K562 (cell line): ENCODE results near the gene MYL12B. TPM values are rescaled to one million over a fixed set of nuclear protein-coding genes. Genes with fewer than 3 reads are reported as not detected.

Experiments
- ATF7 ChIP-seq: fragments of 450-650 bp; IDR thresholded peaks from 2 replicates; pipeline ENCODE4 v1.7.1; 2014; ENCODE audit warnings: mild to moderate bottlenecking, moderate library complexity
- CXXC5 ChIP-seq: fragments of 250-450 bp; sonication (Bioruptor Pico); IDR thresholded peaks from 2 replicates; pipeline ENCODE4 v1.8.0; 2022; ENCODE audit warnings: inconsistent platforms, mild to moderate bottlenecking, moderate library complexity
- E4F1 ChIP-seq: fragments of 250-450 bp; sonication (Bioruptor Pico); IDR thresholded peaks from 2 replicates; pipeline ENCODE4 v1.5.0; 2021; ENCODE audit warnings: mild to moderate bottlenecking, borderline replicate concordance
- KLF13 ChIP-seq: fragments of 450-650 bp; IDR thresholded peaks from 2 replicates; pipeline ENCODE4 v1.6.1; 2016; ENCODE audit warnings: missing genetic modification characterization, low read depth, mild to moderate bottlenecking, missing compliant biosample characterization, moderate library complexity, borderline replicate concordance
- MAFF ChIP-seq: IDR thresholded peaks from 2 replicates; pipeline ENCODE4 v1.6.1; 2012; ENCODE audit warnings: low read length, improper control_type of control experiment
- MLLT1 ChIP-seq, 2 experiments: fragments of 450-650 bp; IDR thresholded peaks; 2 replicates each; pipeline ENCODE4 v1.6.1; 2016
- USF2 ChIP-seq: sonication (generic); formaldehyde crosslinking; IDR thresholded peaks from 2 replicates; pipeline ENCODE4 v1.5.0; 2020; ENCODE audit warnings: missing genetic modification reagents
- XRCC5 ChIP-seq: fragments of 200-400 bp; formaldehyde crosslinking; IDR thresholded peaks from 2 replicates; pipeline ENCODE4 v1.6.1; 2017; ENCODE audit warnings: low read depth, mild to moderate bottlenecking, low read length
- polyA plus RNA-seq, 8 experiments: library from polyadenylated mRNA; depleted of rRNA in 4 of 8; stranded (reverse) in 5 of 8; unstranded in 3 of 8; fragments of >200 nt; fragmentation: Nextera tagmentation in 2 of 8; fragmentation: Illumina TruSeq in 1 of 8; extraction: Ambion mirVana in 2 of 8; extraction: Trizol in 1 of 8; gene quantifications; 2 replicates each; pipeline versions ENCODE4 v1.2.1 to v1.2.3, GENCODE V29; 2011 to 2014; ENCODE audit warnings: inconsistent platforms in 1 of 8, missing spikeins in 1 of 8
- total RNA-seq, 7 experiments: library from RNA; depleted of rRNA in 6 of 7; stranded (reverse); fragments of >200 nt in 6 of 7; fragmentation: Illumina TruSeq in 2 of 7; extraction: Trizol in 2 of 7; gene quantifications; 2 replicates each; pipeline versions ENCODE4 v1.2.1 to v1.2.3, GENCODE V29; 2011 to 2021; ENCODE audit warnings: low replicate concordance in 1 of 7
- TF ChIP-seq, protein P1 (sequence below): fragments of 250-450 bp; sonication (Bioruptor Pico); IDR thresholded peaks from 2 replicates; pipeline ENCODE4 v1.5.0; 2021; ENCODE audit warnings: mild to moderate bottlenecking, moderate library complexity
- TF ChIP-seq, protein P2 (sequence below), 2 experiments: fragments of 250-450 bp in 1 of 2; fragments of 450-650 bp in 1 of 2; sonication (Bioruptor Pico) in 1 of 2; IDR thresholded peaks; 2 replicates each; pipeline versions ENCODE4 v1.6.1 to v1.8.0; 2016 to 2021; ENCODE audit warnings: mild to moderate bottlenecking in 2 of 2, moderate library complexity in 2 of 2, missing compliant biosample characterization in 1 of 2, missing genetic modification characterization in 1 of 2
- TF ChIP-seq, protein P3 (sequence below), 2 experiments: fragments of 450-650 bp in 1 of 2; sonication (generic) in 1 of 2; formaldehyde crosslinking; conservative IDR thresholded peaks; 2 replicates each; pipeline versions ENCODE4 v1.4.0 to v1.8.1; 2020 to 2022; ENCODE audit warnings: mild to moderate bottlenecking in 1 of 2, missing genetic modification reagents in 1 of 2
- TF ChIP-seq, protein P4 (sequence below): fragments of 450-650 bp; IDR thresholded peaks from 2 replicates; pipeline ENCODE4 v1.6.1; 2018; ENCODE audit not compliant: partially characterized antibody

The MYL12B gene
- total and polyA plus RNA-seq, 9 of the 15 experiments (the other 6 are each of a cell fraction or from before 2014, with no cell fraction given) = 220 to 995 (median 463) TPM

DNA sequence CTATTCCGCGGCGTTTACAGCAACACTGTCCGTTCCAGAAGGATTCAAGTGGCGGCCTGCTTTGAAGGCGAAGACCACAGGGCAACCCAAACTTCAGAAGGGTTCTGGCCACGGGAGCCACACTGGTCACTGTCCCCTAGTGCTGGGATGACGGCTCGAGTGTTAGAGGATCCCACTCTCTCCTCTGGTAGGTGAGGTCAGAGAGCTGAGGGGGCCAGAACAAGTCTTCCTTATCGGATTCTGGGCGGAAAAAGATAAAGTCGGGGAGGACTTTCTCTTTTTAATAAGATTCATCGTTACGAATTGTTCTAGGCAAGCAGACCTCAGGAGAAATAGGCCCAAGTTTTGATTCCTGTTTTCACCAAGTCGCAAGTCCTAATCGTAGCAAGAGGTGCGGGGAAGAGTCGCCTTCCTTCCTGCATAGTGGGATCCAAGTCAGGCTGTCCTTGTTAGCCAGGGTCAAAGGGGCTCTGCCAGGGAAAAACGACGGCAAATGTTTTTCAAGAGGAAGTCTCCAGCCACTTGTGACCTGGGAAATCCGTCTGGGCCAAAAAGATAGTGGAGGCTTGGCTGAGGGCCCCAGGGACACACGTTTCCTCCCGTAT is 15.2 kb upstream of the MYL12B start (continued):
- TF ChIP-seq, protein P1, sequence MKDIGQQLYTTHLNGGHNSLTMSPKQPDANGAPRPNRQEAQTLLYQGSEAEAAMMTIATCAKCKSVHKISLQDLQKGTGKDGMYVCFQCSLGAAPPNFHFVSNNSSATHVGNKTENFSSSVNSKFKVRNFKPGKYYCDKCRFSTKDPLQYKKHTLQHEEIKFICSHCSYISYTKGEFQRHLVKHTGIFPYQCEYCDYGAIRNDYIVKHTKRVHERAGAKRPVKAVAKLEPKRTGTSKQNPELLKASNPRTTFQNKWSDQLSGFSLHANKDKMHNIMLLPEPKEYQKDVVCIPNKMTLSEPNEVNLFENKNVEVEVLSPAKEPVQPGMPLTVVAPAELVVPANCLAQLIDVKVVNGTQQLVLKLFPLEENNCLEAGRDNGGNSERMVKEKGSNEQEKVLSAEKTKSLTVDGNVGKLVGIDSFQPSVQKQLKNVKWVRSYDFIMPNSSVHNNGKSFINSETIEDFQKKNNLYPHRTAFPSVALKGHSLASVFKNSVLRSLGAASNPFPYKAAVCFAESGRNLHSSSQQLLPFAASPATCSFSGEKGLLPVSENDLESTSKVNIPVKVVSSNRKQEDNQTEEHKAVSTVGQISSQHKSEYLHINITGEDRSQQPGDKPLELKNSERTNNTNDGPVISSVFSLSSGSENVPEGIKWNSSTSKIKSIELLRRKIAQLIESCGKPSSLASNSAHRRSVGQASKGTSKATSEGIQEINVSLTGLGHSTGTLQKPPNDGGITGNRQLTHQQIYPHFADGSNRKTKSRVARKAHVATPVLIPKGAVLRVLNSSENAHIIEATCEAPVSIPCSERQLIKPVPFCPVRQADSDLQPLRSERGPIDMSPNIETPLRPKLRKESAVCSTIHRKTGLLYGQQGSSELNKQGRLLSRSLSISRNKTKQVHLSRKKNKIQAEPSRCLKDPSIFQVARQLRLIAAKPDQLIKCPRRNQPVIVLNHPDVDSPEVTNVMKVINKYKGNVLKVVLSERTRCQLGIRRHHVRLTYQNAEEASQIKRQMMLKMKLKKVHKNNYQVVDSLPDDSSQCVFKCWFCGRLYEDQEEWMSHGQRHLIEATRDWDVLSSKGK (CRISPR knock-in tag) = no peak
- TF ChIP-seq, protein P2, sequence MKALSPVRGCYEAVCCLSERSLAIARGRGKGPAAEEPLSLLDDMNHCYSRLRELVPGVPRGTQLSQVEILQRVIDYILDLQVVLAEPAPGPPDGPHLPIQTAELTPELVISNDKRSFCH (CRISPR knock-in tag; IDR thresholded peaks at IDR 0.05) = no peak
- TF ChIP-seq, protein P2 (tag; IDR thresholded peaks at IDR 0.05) = peak; percentile 64
- TF ChIP-seq USF2 (CRISPR knock-in tag) (no peak), XRCC5 (no peak; the same call in 1 of the 2 replicates), CXXC5 (CRISPR knock-in tag) (no peak), ATF7 (peak; percentile 45), E4F1 (CRISPR knock-in tag) (no peak), KLF13 (tag) (peak; percentile 19; the same call in 1 of the 2 replicates), MLLT1 (IDR thresholded peaks at IDR 0.05) (peak; percentile 47 to 83; a peak in 3 of 4 replicates), MAFF (peak; percentile 32; the same call in 1 of the 2 replicates)
- TF ChIP-seq, protein P3, sequence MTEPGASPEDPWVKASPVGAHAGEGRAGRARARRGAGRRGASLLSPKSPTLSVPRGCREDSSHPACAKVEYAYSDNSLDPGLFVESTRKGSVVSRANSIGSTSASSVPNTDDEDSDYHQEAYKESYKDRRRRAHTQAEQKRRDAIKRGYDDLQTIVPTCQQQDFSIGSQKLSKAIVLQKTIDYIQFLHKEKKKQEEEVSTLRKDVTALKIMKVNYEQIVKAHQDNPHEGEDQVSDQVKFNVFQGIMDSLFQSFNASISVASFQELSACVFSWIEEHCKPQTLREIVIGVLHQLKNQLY (CRISPR knock-in tag; conservative IDR thresholded peaks at IDR 0.05) = no peak
- TF ChIP-seq, protein P4, sequence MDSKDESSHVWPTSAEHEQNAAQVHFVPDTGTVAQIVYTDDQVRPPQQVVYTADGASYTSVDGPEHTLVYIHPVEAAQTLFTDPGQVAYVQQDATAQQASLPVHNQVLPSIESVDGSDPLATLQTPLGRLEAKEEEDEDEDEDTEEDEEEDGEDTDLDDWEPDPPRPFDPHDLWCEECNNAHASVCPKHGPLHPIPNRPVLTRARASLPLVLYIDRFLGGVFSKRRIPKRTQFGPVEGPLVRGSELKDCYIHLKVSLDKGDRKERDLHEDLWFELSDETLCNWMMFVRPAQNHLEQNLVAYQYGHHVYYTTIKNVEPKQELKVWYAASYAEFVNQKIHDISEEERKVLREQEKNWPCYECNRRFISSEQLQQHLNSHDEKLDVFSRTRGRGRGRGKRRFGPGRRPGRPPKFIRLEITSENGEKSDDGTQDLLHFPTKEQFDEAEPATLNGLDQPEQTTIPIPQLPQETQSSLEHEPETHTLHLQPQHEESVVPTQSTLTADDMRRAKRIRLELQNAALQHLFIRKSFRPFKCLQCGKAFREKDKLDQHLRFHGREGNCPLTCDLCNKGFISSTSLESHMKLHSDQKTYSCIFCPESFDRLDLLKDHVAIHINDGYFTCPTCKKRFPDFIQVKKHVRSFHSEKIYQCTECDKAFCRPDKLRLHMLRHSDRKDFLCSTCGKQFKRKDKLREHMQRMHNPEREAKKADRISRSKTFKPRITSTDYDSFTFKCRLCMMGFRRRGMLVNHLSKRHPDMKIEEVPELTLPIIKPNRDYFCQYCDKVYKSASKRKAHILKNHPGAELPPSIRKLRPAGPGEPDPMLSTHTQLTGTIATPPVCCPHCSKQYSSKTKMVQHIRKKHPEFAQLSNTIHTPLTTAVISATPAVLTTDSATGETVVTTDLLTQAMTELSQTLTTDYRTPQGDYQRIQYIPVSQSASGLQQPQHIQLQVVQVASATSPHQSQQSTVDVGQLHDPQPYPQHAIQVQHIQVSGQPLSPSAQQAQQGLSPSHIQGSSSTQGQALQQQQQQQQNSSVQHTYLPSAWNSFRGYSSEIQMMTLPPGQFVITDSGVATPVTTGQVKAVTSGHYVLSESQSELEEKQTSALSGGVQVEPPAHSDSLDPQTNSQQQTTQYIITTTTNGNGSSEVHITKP = no peak
